ENCODE data around the gene ANO4. TPM values are rescaled to one million over a fixed set of nuclear protein-coding genes. Genes with fewer than 3 reads are reported as not detected.

Gene ANO4
- total RNA-seq, 2 donors from 2014 or later = 3.4 to 4.0 TPM

- Histone ChIP-seq H3K9ac (ENCODE audit: extremely low read depth, low read length, poor library complexity, severe bottlenecking) (no peak overlapping the region), H3K27ac (ENCODE audit: low read depth, low read length) (no peak overlapping the region), H3K36me3 (ENCODE audit: control insufficient read depth, insufficient read depth, low read length) (no peaks in the 10 kb centered on the region), H3K4me3 (ENCODE audit: low read length) (no peak overlapping the region), H3K9me3 (ENCODE audit: control insufficient read depth, low read length) (no peaks in the 10 kb centered on the region), H3K4me1 (ENCODE audit: control insufficient read depth, insufficient read depth, low read length) (no peaks in the 10 kb centered on the region), H3K27me3 (ENCODE audit: control insufficient read depth, insufficient read depth, low read length, poor library complexity, severe bottlenecking) (peaks cover 52% of the 10 kb centered on the region)
- Mint-ChIP-seq H3K36me3 (ENCODE audit: low read depth) (no peaks in the 10 kb centered on the region), H3K27me3 (ENCODE audit: insufficient read depth) (peaks cover 43% of the 10 kb centered on the region), H3K4me1 (peaks cover 13% of the 10 kb centered on the region), H3K27ac (no peak overlapping the region), H3K4me3 (no peak overlapping the region), H3K9me3 (no peaks in the 10 kb centered on the region)
- TF ChIP-seq CTCF (conservative IDR thresholded peaks at IDR 0.05) = no peak
- WGBS, 2 experiments (ENCODE audit: insufficient coverage in 1 of 2, insufficient read length in 1 of 2) = 87 to 97% methylated on average over 2 of the region's 2 CpGs
- DNase-seq = no peak
Observed at GRCh38 chr12:100895192-100895591, 100.6 kb downstream of the ANO4 start.

- Mint-ChIP-seq H3K27ac (no peak overlapping the region), H3K27me3 (ENCODE audit: insufficient read depth) (peaks cover 43% of the 10 kb centered on the region), H3K36me3 (ENCODE audit: low read depth) (no peaks in the 10 kb centered on the region), H3K9me3 (no peaks in the 10 kb centered on the region), H3K4me3 (no peak overlapping the region), H3K4me1 (peaks cover 13% of the 10 kb centered on the region)
- no peaks in the 10 kb centered on the region for H3K36me3 ChIP-seq (ENCODE audit: control insufficient read depth, insufficient read depth, low read length)
- WGBS, 2 experiments (ENCODE audit: insufficient coverage in 1 of 2, insufficient read length in 1 of 2) = 47 to 86% methylated on average over 2 to 5 of the region's 5 CpGs
- no peak for TF ChIP-seq CTCF (conservative IDR thresholded peaks at IDR 0.05)
- H3K4me1 ChIP-seq (ENCODE audit: control insufficient read depth, insufficient read depth, low read length) = no peaks in the 10 kb centered on the region
- peak; percentile 54 for DNase-seq
- H3K9ac ChIP-seq (ENCODE audit: extremely low read depth, low read length, poor library complexity, severe bottlenecking) = no peak overlapping the region
- no peak overlapping the region for H3K27ac ChIP-seq (ENCODE audit: low read depth, low read length)
- no peak overlapping the region for H3K4me3 ChIP-seq (ENCODE audit: low read length)
- H3K9me3 ChIP-seq (ENCODE audit: control insufficient read depth, low read length) = no peaks in the 10 kb centered on the region
- H3K27me3 ChIP-seq (ENCODE audit: control insufficient read depth, insufficient read depth, low read length, poor library complexity, severe bottlenecking) = peaks cover 52% of the 10 kb centered on the region
Observed at GRCh38 chr12:100896192-100896591, 101.6 kb downstream of the ANO4 start.

- Histone ChIP-seq H3K27ac (ENCODE audit: low read depth, low read length) (no peak overlapping the region), H3K9ac (ENCODE audit: extremely low read depth, low read length, poor library complexity, severe bottlenecking) (no peak overlapping the region), H3K9me3 (ENCODE audit: control insufficient read depth, low read length) (no peaks in the 10 kb centered on the region), H3K36me3 (ENCODE audit: control insufficient read depth, insufficient read depth, low read length) (no peaks in the 10 kb centered on the region), H3K4me3 (ENCODE audit: low read length) (no peak overlapping the region), H3K27me3 (ENCODE audit: control insufficient read depth, insufficient read depth, low read length, poor library complexity, severe bottlenecking) (peaks cover 52% of the 10 kb centered on the region), H3K4me1 (ENCODE audit: control insufficient read depth, insufficient read depth, low read length) (no peaks in the 10 kb centered on the region)
- Mint-ChIP-seq H3K9me3 (no peaks in the 10 kb centered on the region), H3K27me3 (ENCODE audit: insufficient read depth) (peaks cover 45% of the 10 kb centered on the region), H3K4me3 (no peak overlapping the region), H3K36me3 (ENCODE audit: low read depth) (no peaks in the 10 kb centered on the region), H3K27ac (no peak overlapping the region), H3K4me1 (peaks cover 13% of the 10 kb centered on the region)
- DNase-seq = no peak
- no peak for TF ChIP-seq CTCF (conservative IDR thresholded peaks at IDR 0.05)
- WGBS, 2 experiments (ENCODE audit: insufficient coverage in 1 of 2, insufficient read length in 1 of 2) = 94 to 97% methylated on average over 4 to 5 of the region's 5 CpGs
Observed at GRCh38 chr12:100897240-100897639, 102.7 kb downstream of the ANO4 start.

Data from endodermal cell (in vitro differentiated cells).